ENCODE data around the gene SLC30A2.

GRCh38 chr1:26046246-26047095 is 553 bp upstream of the SLC30A2 start:
- TF ChIP-seq CTCF (IDR thresholded peaks at IDR 0.05) (no peak), POLR2AphosphoS5 (IDR thresholded peaks at IDR 0.05) (no peak)
